ENCODE results near the gene EWSR1.

DNA sequence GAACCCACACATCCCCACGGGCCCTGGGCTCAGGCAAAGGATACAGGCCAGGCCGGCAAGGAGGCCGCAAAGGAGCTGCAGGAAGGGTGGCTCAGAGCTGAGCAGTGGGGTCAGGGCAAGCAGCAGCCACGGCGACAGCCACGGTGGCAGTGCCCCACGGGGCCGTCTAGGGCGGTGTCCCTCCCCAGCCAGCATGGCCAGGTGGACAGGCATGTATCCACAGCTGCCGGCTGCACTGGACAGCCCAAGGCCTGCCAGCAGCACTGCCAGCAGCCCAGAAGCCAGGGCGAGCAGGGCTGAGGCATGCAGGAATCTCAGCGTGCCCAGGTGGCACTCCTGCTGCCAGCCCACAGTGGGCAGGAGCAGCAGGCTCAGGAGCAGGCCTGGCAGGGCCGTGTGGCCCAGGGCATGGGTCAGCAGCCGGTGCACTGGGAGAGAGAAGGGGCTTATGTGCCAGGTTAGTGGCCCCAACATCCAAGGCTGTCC, 4.2 kb upstream of the EWSR1 start:
- TF ChIP-seq, protein P1, sequence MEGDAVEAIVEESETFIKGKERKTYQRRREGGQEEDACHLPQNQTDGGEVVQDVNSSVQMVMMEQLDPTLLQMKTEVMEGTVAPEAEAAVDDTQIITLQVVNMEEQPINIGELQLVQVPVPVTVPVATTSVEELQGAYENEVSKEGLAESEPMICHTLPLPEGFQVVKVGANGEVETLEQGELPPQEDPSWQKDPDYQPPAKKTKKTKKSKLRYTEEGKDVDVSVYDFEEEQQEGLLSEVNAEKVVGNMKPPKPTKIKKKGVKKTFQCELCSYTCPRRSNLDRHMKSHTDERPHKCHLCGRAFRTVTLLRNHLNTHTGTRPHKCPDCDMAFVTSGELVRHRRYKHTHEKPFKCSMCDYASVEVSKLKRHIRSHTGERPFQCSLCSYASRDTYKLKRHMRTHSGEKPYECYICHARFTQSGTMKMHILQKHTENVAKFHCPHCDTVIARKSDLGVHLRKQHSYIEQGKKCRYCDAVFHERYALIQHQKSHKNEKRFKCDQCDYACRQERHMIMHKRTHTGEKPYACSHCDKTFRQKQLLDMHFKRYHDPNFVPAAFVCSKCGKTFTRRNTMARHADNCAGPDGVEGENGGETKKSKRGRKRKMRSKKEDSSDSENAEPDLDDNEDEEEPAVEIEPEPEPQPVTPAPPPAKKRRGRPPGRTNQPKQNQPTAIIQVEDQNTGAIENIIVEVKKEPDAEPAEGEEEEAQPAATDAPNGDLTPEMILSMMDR (IDR thresholded peaks at IDR 0.05) = no peak
- TF ChIP-seq POLR2A (IDR thresholded peaks at IDR 0.05) (no peak), EP300 (IDR thresholded peaks at IDR 0.05) (no peak)
